NB4 (cell line): ENCODE measurements around the gene RGS19.

Experiments
- DNase-seq: peaks from one replicate; pipeline ENCODE4 v3.0.0; 2010; ENCODE audit warnings: low read depth
- H3K4me3 ChIP-seq: one replicate; pipeline ENCODE4 v1.5.1; 2011; ENCODE audit warnings: mild to moderate bottlenecking, low read depth, low read length, moderate library complexity
- MYC ChIP-seq: IDR thresholded peaks from 2 replicates; pipeline ENCODE4 v1.6.1; 2011; ENCODE audit warnings: low read depth, low read length
- POLR2A ChIP-seq: IDR thresholded peaks from 2 replicates; pipeline ENCODE4 v1.6.1; 2011; ENCODE audit warnings: mild to moderate bottlenecking; ENCODE audit not compliant: insufficient read length; ENCODE audit errors: extremely low read depth
- TF ChIP-seq, protein P1 (sequence below): IDR thresholded peaks from 2 replicates; pipeline ENCODE4 v1.6.1; 2011; ENCODE audit warnings: low read depth, low read length
- TF ChIP-seq, protein P2 (sequence below): IDR thresholded peaks from one replicate; pipeline ENCODE4 v1.5.1; 2012; ENCODE audit warnings: low read depth, low read length

The RGS19 gene

DNA sequence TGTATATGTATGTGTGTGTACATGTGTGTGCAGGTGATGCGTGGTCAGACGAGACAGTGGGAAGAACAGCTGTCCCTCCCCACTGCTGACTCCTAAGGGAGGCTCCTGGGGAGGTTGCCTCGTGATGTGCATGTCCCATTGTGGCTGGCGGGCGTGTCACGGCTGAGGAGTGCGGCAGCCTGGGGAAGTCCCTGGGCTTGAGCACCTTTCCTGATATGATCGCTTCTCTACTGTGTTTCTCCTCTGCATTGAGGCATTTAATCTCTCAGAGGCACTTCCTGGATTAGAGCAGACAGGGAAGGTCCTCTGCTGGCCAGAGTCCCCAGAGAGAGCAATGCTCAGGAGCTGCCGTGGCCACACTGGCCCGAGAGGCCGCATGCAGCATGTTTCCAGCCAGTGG, 16.6 kb upstream of the RGS19 start:
- no peak overlapping the region for H3K4me3 ChIP-seq
- DNase-seq: no peak
- TF ChIP-seq, protein P1, sequence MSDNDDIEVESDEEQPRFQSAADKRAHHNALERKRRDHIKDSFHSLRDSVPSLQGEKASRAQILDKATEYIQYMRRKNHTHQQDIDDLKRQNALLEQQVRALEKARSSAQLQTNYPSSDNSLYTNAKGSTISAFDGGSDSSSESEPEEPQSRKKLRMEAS: no peak

DNA sequence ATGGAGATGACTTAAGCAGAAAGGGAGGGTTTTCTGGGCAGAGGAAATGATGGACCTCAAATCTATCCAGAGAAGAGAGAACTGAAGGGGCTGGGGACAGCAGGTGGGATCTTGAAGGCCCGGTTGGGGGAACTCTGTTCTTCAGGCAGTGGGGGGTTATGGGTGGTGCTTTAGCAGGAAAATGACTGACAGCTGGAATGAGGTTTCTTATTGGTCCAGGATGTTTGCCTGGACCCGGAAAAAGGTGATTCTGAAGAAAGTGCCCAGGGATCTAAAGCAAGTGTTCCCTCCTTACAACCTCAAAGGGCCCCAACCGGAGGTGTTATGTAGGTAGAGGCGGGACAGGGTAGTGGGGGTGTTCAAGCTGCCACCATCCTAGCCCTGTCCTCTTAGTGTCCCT, 16.1 kb upstream of the RGS19 start:
- no peak for TF ChIP-seq MYC
- TF ChIP-seq, protein P2, sequence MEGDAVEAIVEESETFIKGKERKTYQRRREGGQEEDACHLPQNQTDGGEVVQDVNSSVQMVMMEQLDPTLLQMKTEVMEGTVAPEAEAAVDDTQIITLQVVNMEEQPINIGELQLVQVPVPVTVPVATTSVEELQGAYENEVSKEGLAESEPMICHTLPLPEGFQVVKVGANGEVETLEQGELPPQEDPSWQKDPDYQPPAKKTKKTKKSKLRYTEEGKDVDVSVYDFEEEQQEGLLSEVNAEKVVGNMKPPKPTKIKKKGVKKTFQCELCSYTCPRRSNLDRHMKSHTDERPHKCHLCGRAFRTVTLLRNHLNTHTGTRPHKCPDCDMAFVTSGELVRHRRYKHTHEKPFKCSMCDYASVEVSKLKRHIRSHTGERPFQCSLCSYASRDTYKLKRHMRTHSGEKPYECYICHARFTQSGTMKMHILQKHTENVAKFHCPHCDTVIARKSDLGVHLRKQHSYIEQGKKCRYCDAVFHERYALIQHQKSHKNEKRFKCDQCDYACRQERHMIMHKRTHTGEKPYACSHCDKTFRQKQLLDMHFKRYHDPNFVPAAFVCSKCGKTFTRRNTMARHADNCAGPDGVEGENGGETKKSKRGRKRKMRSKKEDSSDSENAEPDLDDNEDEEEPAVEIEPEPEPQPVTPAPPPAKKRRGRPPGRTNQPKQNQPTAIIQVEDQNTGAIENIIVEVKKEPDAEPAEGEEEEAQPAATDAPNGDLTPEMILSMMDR: no peak
- no peak for TF ChIP-seq POLR2A
- TF ChIP-seq, protein P1: no peak
- DNase-seq: no peak
- H3K4me3 ChIP-seq: no peak overlapping the region

DNA sequence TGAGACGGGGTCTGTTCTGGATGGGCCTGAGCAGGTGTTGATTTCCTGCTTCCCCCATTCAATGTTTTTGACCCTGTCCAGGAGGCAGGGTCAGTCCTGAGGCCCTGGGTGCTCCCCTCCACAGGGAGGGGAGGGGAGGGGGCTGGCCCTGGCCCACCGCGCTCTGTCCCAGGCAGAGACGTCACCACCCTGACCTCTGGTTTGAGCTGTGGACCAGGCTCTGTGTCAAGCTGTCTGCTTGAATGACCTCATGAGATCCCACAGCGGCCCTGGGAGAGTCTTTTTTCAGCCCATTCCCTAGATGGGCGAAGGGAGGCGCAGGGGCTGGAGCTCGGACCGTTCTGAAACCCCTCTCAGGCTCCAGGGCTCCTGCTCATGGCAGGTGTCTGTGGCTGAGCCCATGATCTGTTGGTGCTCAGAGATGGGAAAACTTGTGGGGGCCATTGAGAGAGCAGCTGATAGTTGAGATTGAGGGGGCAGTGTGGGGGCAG, 13.7 kb upstream of the RGS19 start:
- no peak for TF ChIP-seq MYC
- TF ChIP-seq, protein P2: no peak
- TF ChIP-seq, protein P1: no peak
- no peak for TF ChIP-seq POLR2A
- H3K4me3 ChIP-seq: no peak overlapping the region
- no peak for DNase-seq

DNA sequence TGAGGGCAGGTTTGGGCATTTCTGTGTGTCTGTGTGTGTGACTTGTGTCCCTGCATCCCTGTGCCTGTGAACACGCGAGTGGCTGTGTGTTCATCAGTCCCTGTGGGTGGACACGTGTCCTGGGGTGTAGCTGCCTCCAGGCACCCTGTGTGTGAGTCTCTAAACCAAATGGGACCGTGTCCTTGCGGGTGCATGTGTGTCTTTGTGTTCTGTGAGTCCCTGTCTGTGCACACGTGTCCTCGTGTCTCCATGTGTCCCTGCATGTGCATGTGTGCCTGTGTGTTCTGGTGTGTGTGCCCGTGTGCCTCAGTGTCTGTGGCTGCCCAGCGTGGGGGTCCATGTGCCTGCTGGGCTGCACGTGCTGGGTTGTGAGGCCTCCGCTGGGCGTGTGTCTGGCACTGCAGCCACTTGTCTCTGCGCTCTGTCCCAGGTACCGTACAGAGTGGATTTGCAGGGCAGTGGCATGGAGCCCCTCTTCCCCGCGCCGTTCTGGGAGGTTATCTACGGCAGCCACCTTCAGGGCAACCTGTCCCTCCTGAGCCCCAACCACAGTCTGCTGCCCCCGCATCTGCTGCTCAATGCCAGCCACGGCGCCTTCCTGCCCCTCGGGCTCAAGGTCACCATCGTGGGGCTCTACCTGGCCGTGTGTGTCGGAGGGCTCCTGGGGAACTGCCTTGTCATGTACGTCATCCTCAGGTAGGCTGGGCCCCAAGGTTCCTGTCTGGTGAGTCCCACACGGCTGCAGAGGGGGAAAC, 13.1 kb upstream of the RGS19 start:
- H3K4me3 ChIP-seq: no peak overlapping the region
- TF ChIP-seq, protein P2: no peak
- TF ChIP-seq MYC (no peak), POLR2A (no peak)
- TF ChIP-seq, protein P1: no peak
- DNase-seq: no peak

DNA sequence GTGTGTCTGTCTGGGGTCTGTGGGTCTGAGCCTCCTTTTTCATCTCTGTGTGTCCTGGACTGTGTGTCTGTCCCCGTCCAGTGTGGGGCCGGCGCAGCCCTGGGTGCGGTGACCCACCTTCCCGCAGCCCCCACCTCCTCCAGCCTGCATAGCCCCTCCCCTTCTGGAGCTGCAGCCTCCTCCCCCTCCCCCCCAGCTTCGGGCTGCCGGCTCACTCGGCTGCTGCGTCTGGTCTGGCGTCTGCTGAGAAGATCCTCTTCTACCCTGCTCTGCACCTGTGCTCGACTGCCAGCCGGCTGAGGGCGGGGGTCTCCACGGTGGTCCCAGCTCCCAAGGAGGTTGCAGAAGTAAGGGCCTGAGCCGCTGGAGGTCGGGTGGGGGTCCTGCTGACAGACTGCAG, 12.5 kb upstream of the RGS19 start:
- DNase-seq: no peak
- TF ChIP-seq, protein P1: no peak
- no peak for TF ChIP-seq POLR2A
- no peak for TF ChIP-seq MYC
- TF ChIP-seq, protein P2: no peak

DNA sequence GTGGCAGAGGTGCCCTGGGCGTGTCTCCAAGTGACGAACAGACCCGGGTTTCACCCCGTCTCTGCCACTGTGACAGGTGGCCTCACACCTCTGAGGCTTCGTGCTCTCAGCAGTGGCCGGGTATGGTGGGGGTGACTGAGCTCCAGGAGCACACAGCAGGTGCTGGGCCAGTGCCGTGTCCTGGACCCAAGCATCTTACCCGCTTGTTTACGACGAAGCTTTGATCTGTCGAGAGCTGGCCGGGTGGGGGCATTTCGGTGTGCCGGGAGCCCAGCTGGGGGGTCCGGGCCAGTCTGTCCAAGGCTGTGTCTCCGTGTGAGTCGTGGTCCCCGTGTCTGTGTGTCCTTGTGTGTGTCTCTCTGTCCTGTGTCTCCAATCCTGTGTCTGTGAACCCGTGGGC, 12.0 kb upstream of the RGS19 start:
- DNase-seq: no peak
- TF ChIP-seq, protein P1: no peak
- TF ChIP-seq POLR2A (no peak), MYC (no peak)
- TF ChIP-seq, protein P2: no peak
- no peak overlapping the region for H3K4me3 ChIP-seq

More for the DNA sequence above, 12.5 kb upstream of the RGS19 start:
- H3K4me3 ChIP-seq: no peak overlapping the region
